ENCODE measurements around the gene MYEOV.

- no peak for TF ChIP-seq CTCF (IDR thresholded peaks at IDR 0.05)
- TF ChIP-seq ZFX (IDR thresholded peaks at IDR 0.05; ENCODE audit: borderline replicate concordance): no peak
These were observed 23.0 kb downstream of the MYEOV start for GRCh38 chr11:69316956-69317355.

Data from 22Rv1 (cell line).